H1 (cell line): ENCODE results near the gene C4B. TPM values are rescaled to one million over a fixed set of nuclear protein-coding genes. Genes with fewer than 3 reads are reported as not detected.

Source experiments
- CTCF ChIA-PET: fragments of 300-600 bp; sonication (Branson Sonifier 250); formaldehyde crosslinking; loops from one replicate; lab custom pipeline; 2021; ENCODE audit not compliant: partially characterized antibody; lab: Charles Lee
- POLR2A ChIA-PET: fragments of 300-600 bp; sonication (Branson Sonifier 250); formaldehyde crosslinking; loops from one replicate; lab custom pipeline; 2021; ENCODE audit warnings: inconsistent platforms; ENCODE audit not compliant: partially characterized antibody; lab: Charles Lee
- DNase-seq, 2 experiments: peaks; one replicate each; pipeline versions ENCODE4 v3.0.0 to v3.0.0-alpha.2; 2010 to 2022; ENCODE audit warnings: low spot score in 2 of 2, low read depth in 1 of 2, mixed read lengths in 1 of 2
- FAIRE-seq: peaks from 2 replicates; lab custom pipeline; 2011; peaks lifted over from hg19 to GRCh38; lab: Jason Lieb, UNC
- H2AFZ ChIP-seq: 2 replicates; pipeline ENCODE4 v1.8.1; 2012; ENCODE audit warnings: low read length, inconsistent platforms
- H2AK5ac ChIP-seq: 2 replicates; pipeline ENCODE4 v1.6.1; 2013; ENCODE audit warnings: low read depth, low read length
- H2BK120ac ChIP-seq: replicated peaks from 2 replicates; pipeline ENCODE3; 2013; ENCODE audit warnings: low read depth, low read length, inconsistent platforms
- H2BK12ac ChIP-seq: 2 replicates; pipeline ENCODE4 v1.6.1; 2013; ENCODE audit warnings: low read depth, low read length
- H2BK15ac ChIP-seq: 2 replicates; pipeline ENCODE4 v1.6.1; 2013; ENCODE audit warnings: low read length
- H2BK20ac ChIP-seq: 2 replicates; pipeline ENCODE4 v1.6.1; 2013; ENCODE audit warnings: low read length
- H2BK5ac ChIP-seq: 2 replicates; pipeline ENCODE4 v1.6.1; 2013; ENCODE audit warnings: low read depth, low read length
- H3K14ac ChIP-seq: 2 replicates; pipeline ENCODE4 v1.6.1; 2013; ENCODE audit warnings: inconsistent platforms; ENCODE audit not compliant: insufficient read length
- H3K18ac ChIP-seq: 2 replicates; pipeline ENCODE4 v1.6.1; 2013; ENCODE audit warnings: low read length; ENCODE audit errors: extremely low read depth
- H3K23ac ChIP-seq: 2 replicates; pipeline ENCODE4 v1.6.1; 2013; ENCODE audit warnings: inconsistent platforms; ENCODE audit not compliant: insufficient read length
- H3K23me2 ChIP-seq: 2 replicates; pipeline ENCODE4 v1.6.1; 2013; ENCODE audit warnings: low read depth, low read length
- H3K27ac ChIP-seq: 2 replicates; pipeline ENCODE4 v1.6.1; 2011; ENCODE audit warnings: low read depth, low read length, inconsistent platforms
- H3K27me3 ChIP-seq, 4 experiments: replicated peaks in 1 of 4; 1 replicate in 1 of 4; 2 replicates in 3 of 4; pipeline versions ENCODE4 v1.6.1 to v1.8.1; 2011 to 2013; ENCODE audit warnings: low read length in 3 of 4, mild to moderate bottlenecking in 3 of 4, inconsistent platforms in 2 of 4, mixed read lengths in 2 of 4, moderate library complexity in 1 of 4; ENCODE audit not compliant: control insufficient read depth in 3 of 4, insufficient read depth in 3 of 4; ENCODE audit errors: extremely low read depth in 1 of 4
- H3K36me3 ChIP-seq, 4 experiments: 2 replicates each; pipeline versions ENCODE4 v1.6.1 to v1.8.1; 2011 to 2013; ENCODE audit warnings: mild to moderate bottlenecking in 4 of 4, low read length in 3 of 4, moderate library complexity in 2 of 4, control low read depth in 1 of 4, inconsistent platforms in 1 of 4; ENCODE audit not compliant: insufficient read depth in 4 of 4, control insufficient read depth in 2 of 4
- H3K4ac ChIP-seq: replicated peaks from 2 replicates; pipeline ENCODE3; 2013; ENCODE audit warnings: low read length, low read depth, mixed read lengths, inconsistent platforms; ENCODE audit not compliant: insufficient read length
- H3K4me1 ChIP-seq, 4 experiments: replicated peaks in 1 of 4; 1 replicate in 1 of 4; 2 replicates in 3 of 4; pipeline versions ENCODE4 v1.6.1 to v1.8.1; 2011 to 2013; ENCODE audit warnings: low read length in 3 of 4, inconsistent platforms in 2 of 4, mixed read lengths in 1 of 4; ENCODE audit not compliant: insufficient read depth in 4 of 4, control insufficient read depth in 3 of 4
- H3K4me2 ChIP-seq, 2 experiments: 2 replicates each; pipeline versions ENCODE4 v1.6.1 to v1.8.1; 2011 to 2013; ENCODE audit warnings: low read depth in 2 of 2, low read length in 2 of 2, control low read depth in 1 of 2, inconsistent platforms in 1 of 2, mild to moderate bottlenecking in 1 of 2; ENCODE audit not compliant: insufficient read depth in 1 of 2
- H3K4me3 ChIP-seq, 4 experiments: fragments of 200-600, 300-600 bp in 1 of 4; sonication (generic), shearing (Covaris generic), sonication (Bioruptor Twin) in 1 of 4; 2 replicates each; pipeline versions ENCODE4 v1.5.1 to v1.8.1; 2011 to 2016; ENCODE audit warnings: low read length in 4 of 4, low read depth in 3 of 4, control low read depth in 2 of 4, inconsistent platforms in 2 of 4, mild to moderate bottlenecking in 2 of 4, mixed read lengths in 1 of 4, moderate library complexity in 1 of 4; ENCODE audit not compliant: insufficient read depth in 2 of 4; ENCODE audit errors: extremely low read depth in 1 of 4
- H3K56ac ChIP-seq: replicated peaks from 2 replicates; pipeline ENCODE3; 2013; ENCODE audit warnings: low read depth, mild to moderate bottlenecking, mixed read lengths, low read length, inconsistent platforms; ENCODE audit not compliant: insufficient read length
- H3K79me1 ChIP-seq: 2 replicates; pipeline ENCODE4 v1.6.1; 2013; ENCODE audit warnings: low read depth, low read length, control low read depth
- H3K79me2 ChIP-seq, 2 experiments: 2 replicates each; pipeline versions ENCODE4 v1.6.1 to v1.8.1; 2012 to 2013; ENCODE audit warnings: low read length in 2 of 2, mild to moderate bottlenecking in 2 of 2, inconsistent platforms in 1 of 2; ENCODE audit not compliant: insufficient read depth in 2 of 2, control insufficient read depth in 1 of 2
- H3K9ac ChIP-seq, 4 experiments: replicated peaks in 1 of 4; 1 replicate in 1 of 4; 2 replicates in 3 of 4; pipeline versions ENCODE4 v1.6.1 to v1.8.1; 2011 to 2013; ENCODE audit warnings: low read depth in 3 of 4, low read length in 3 of 4, control low read depth in 2 of 4, mild to moderate bottlenecking in 2 of 4, moderate library complexity in 2 of 4, inconsistent platforms in 1 of 4; ENCODE audit errors: extremely low read depth in 1 of 4
- H3K9me3 ChIP-seq, 2 experiments: 2 replicates each; pipeline versions ENCODE4 v1.6.1 to v1.8.1; 2012 to 2013; ENCODE audit warnings: mild to moderate bottlenecking in 2 of 2, moderate library complexity in 2 of 2, control low read depth in 1 of 2, inconsistent platforms in 1 of 2, low read depth in 1 of 2, low read length in 1 of 2, mixed read lengths in 1 of 2; ENCODE audit not compliant: insufficient read depth in 2 of 2
- H4K20me1 ChIP-seq, 2 experiments: replicated peaks in 1 of 2; 2 replicates each; pipeline versions ENCODE3 to v1.8.1; 2011 to 2013; ENCODE audit warnings: inconsistent platforms in 2 of 2, low read length in 2 of 2, mild to moderate bottlenecking in 1 of 2; ENCODE audit not compliant: insufficient read depth in 2 of 2, control insufficient read depth in 1 of 2
- H4K5ac ChIP-seq: 2 replicates; pipeline ENCODE4 v1.6.1; 2013; ENCODE audit warnings: low read length, low read depth, mixed read lengths, inconsistent platforms; ENCODE audit not compliant: insufficient read length
- H4K8ac ChIP-seq: 2 replicates; pipeline ENCODE4 v1.8.0; 2013; ENCODE audit warnings: mild to moderate bottlenecking, moderate library complexity, low read length, inconsistent platforms; ENCODE audit not compliant: insufficient read depth; ENCODE audit errors: extremely low read depth
- H4K91ac ChIP-seq: replicated peaks from 2 replicates; pipeline ENCODE3; 2013; ENCODE audit warnings: low read length, mixed read lengths, inconsistent platforms; ENCODE audit not compliant: insufficient read length
- BRCA1 ChIP-seq: IDR thresholded peaks from 2 replicates; pipeline ENCODE4 v1.6.1; 2012; ENCODE audit warnings: low read depth, low read length, improper control_type of control experiment
- CHD1 ChIP-seq: IDR thresholded peaks from 2 replicates; pipeline ENCODE4 v1.6.1; 2012; ENCODE audit warnings: low read depth, low read length, improper control_type of control experiment
- CREB1 ChIP-seq: IDR thresholded peaks from 2 replicates; pipeline ENCODE4 v1.6.1; 2012; ENCODE audit warnings: inconsistent platforms
- EP300 ChIP-seq, 2 experiments: IDR thresholded peaks; 1 replicate in 1 of 2; 2 replicates in 1 of 2; pipeline ENCODE4 v1.6.1; 2011 to 2012; ENCODE audit warnings: low read depth in 2 of 2, low read length in 2 of 2, mild to moderate bottlenecking in 2 of 2, borderline replicate concordance in 1 of 2, inconsistent platforms in 1 of 2, moderate library complexity in 1 of 2
- HDAC6 ChIP-seq: IDR thresholded peaks from one replicate; pipeline ENCODE4 v1.7.1; 2012; ENCODE audit warnings: low read depth, mild to moderate bottlenecking, inconsistent platforms, low read length, moderate library complexity
- JUN ChIP-seq: IDR thresholded peaks from 2 replicates; pipeline ENCODE4 v1.6.1; 2011; ENCODE audit warnings: low read depth, mild to moderate bottlenecking, improper control_type of control experiment, low read length
- JUND ChIP-seq: IDR thresholded peaks from 2 replicates; pipeline ENCODE4 v1.6.1; 2011; ENCODE audit warnings: mild to moderate bottlenecking, improper control_type of control experiment, low read length
- MAX ChIP-seq: IDR thresholded peaks from 2 replicates; pipeline ENCODE4 v1.6.1; 2012; ENCODE audit warnings: inconsistent platforms
- NRF1 ChIP-seq: IDR thresholded peaks from 2 replicates; pipeline ENCODE4 v1.6.1; 2011; ENCODE audit warnings: mild to moderate bottlenecking, low read depth, low read length, improper control_type of control experiment
- POLR2AphosphoS5 ChIP-seq: IDR thresholded peaks from 2 replicates; pipeline ENCODE4 v1.6.1; 2011; ENCODE audit warnings: low read depth, low read length
- SIX5 ChIP-seq: IDR thresholded peaks from 2 replicates; pipeline ENCODE4 v1.6.1; 2011; ENCODE audit warnings: mild to moderate bottlenecking, low read depth, low read length
- SP4 ChIP-seq: IDR thresholded peaks from 2 replicates; pipeline ENCODE4 v1.6.1; 2012; ENCODE audit warnings: low read length, inconsistent platforms
- SUZ12 ChIP-seq: fragments of 200-600 bp; sonication (generic); IDR thresholded peaks from 2 replicates; pipeline ENCODE4 v1.6.1; 2012; ENCODE audit warnings: mild to moderate bottlenecking, inconsistent platforms, low read length, moderate library complexity, mixed read lengths
- TAF1 ChIP-seq: IDR thresholded peaks from 2 replicates; pipeline ENCODE4 v1.6.1; 2011; ENCODE audit warnings: mild to moderate bottlenecking, low read depth, low read length
- TCF12 ChIP-seq: IDR thresholded peaks from 2 replicates; pipeline ENCODE4 v1.6.1; 2011; ENCODE audit warnings: low read depth, mild to moderate bottlenecking, low read length
- ZNF274 ChIP-seq: IDR thresholded peaks from 2 replicates; pipeline ENCODE4 v1.7.0; 2012; ENCODE audit warnings: low read length, borderline replicate concordance; ENCODE audit errors: extremely low read depth
- WGBS, 2 experiments: shearing (Covaris generic) in 1 of 2; methylation state at CpG; one replicate each; pipeline versions ENCODE4 v1.1.6 to v1.1.7; 2013 to 2015; ENCODE audit warnings: low lambda C conversion rate in 2 of 2, mixed read lengths in 2 of 2, inconsistent platforms in 1 of 2, low coverage in 1 of 2, missing lambda C conversion rate in 1 of 2; ENCODE audit not compliant: insufficient replicate concordance in 2 of 2, insufficient coverage in 1 of 2, insufficient read length in 1 of 2; ENCODE audit errors: extremely low coverage in 1 of 2, missing lambda C conversion rate in 1 of 2; 5-methylcytosine and 5-hydroxymethylcytosine counted together
- polyA plus RNA-seq, 7 experiments: library from polyadenylated mRNA; depleted of rRNA in 3 of 7; stranded (reverse) in 5 of 7; unstranded in 2 of 7; fragments of >200 nt in 5 of 7; fragments of 200-250 nt in 2 of 7; gene quantifications; 1 replicate in 5 of 7; 2 replicates in 1 of 7; 4 replicates in 1 of 7; pipeline versions ENCODE4 v1.2.1 to v1.2.3, GENCODE V29; 2011 to 2013; ENCODE audit warnings: missing spikeins in 2 of 7, mixed read lengths in 2 of 7
- total RNA-seq: library from RNA; stranded (reverse); fragmentation: NEBNext Ultra II Directional; extraction: Animal tissue kit (Norgen Biotek cat#: 25700); gene quantifications from 2 replicates; pipeline ENCODE4 v1.2.1, GENCODE V29; 2021

The C4B gene
- total and polyA plus RNA-seq, 2 of the 8 experiments (the other 6 are each of a cell fraction or from before 2014, with no cell fraction given) = 0.74 to 3.5 TPM

GRCh38 chr6:31966506-31966905 lies 48.1 kb upstream of the C4B start:
- no peak overlapping the region for H4K91ac ChIP-seq
- H3K23me2 ChIP-seq = peaks cover 4% of the 10 kb centered on the region; the same call in 1 of the 2 replicates
- no peak overlapping the region for H3K56ac ChIP-seq
- ChIA-PET CTCF (interaction anchor here (1.2 to 10.2 kb wide), 4 partner anchors 14 to 82 kb away, joined by 3 to 84 read pairs (median 4); no protein-coding TSS in a partner anchor), POLR2A (interaction anchor here (0.6 to 15.3 kb wide), 2 partner anchors 11 to 80 kb away, joined by 3 to 279 read pairs; partner anchors contain the start of genes NELFE and SKIC2)
- no peak overlapping the region for H2BK5ac ChIP-seq
- peaks cover 4% of the 10 kb centered on the region; the same call in 1 of the 2 replicates for H3K79me1 ChIP-seq
- WGBS, 2 experiments = 89% methylated on average over 7 of the region's 7 CpGs; no CpG with 5 or more reads in 1 of the 2 experiments
- no peak overlapping the region for H2BK12ac ChIP-seq
- FAIRE-seq = no peak
- no peak overlapping the region for H4K5ac ChIP-seq
- no peaks in the 10 kb centered on the region; a peak in 1 of 4 replicates for H3K79me2 ChIP-seq
- peaks cover 0 to 4% (median 3%) of the 10 kb centered on the region in 4 experiments; a peak in 2 of 7 replicates for H3K4me1 ChIP-seq
- no peak overlapping the region for H2AK5ac ChIP-seq
- peaks cover 0 to 3% of the 10 kb centered on the region in 2 experiments for H4K20me1 ChIP-seq
- no peak overlapping the region for H3K27ac ChIP-seq
- H3K27me3 ChIP-seq = no peaks in the 10 kb centered on the region
- H2BK20ac ChIP-seq = no peak overlapping the region
- no peak overlapping the region for H2AFZ ChIP-seq
- peaks cover 14 to 62% (median 49%) of the 10 kb centered on the region in 4 experiments for H3K36me3 ChIP-seq
- H3K4me3 ChIP-seq = no peak overlapping the region
- H3K4ac ChIP-seq = no peak overlapping the region
- no peaks in the 10 kb centered on the region for H3K9me3 ChIP-seq
- H3K9ac ChIP-seq = no peak overlapping the region
- no peak for DNase-seq
- no peak overlapping the region for H3K4me2 ChIP-seq
- H2BK120ac ChIP-seq = no peak overlapping the region
- no peak overlapping the region for H3K14ac ChIP-seq
- H3K18ac ChIP-seq = no peak overlapping the region
- no peak overlapping the region for H2BK15ac ChIP-seq
- H3K23ac ChIP-seq = no peak overlapping the region
- no peak overlapping the region for H4K8ac ChIP-seq
- no peak for TF ChIP-seq EP300 (IDR thresholded peaks at IDR 0.05; ENCODE audit: borderline replicate concordance in 1 of 2, low read depth in 2 of 2, low read length in 2 of 2)
- TF ChIP-seq POLR2AphosphoS5 = no peak
- no peak for TF ChIP-seq JUND
- no peak for TF ChIP-seq NRF1
- TF ChIP-seq SP4 = no peak
- no peak for TF ChIP-seq ZNF274
- TF ChIP-seq JUN = no peak
- no peak for TF ChIP-seq SIX5
- no peak for TF ChIP-seq HDAC6
- no peak for TF ChIP-seq CHD1
- no peak for TF ChIP-seq SUZ12
- no peak for TF ChIP-seq CREB1
- no peak for TF ChIP-seq MAX
- no peak for TF ChIP-seq TAF1
- TF ChIP-seq BRCA1 = no peak
- no peak for TF ChIP-seq TCF12
